Measurements from ENCODE around the gene CNTFR.

DNA sequence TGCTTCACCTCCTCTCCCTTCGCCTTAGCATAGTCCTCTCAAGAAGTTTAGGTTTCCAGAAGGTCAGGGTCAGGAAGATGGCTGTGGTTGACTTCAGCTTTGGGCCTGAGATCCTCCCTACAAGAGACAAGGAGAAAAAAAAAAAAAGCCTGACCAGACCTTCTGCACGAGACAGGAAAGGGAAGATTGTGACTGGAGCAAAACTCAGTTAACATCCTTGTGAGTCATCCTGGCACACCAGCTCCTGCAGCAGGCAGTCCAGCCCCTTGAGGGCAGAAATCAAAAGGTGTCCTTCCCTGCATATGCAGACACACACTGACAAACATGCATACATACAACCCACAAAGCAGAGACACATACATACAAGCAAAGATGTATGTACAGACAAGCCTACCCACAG is 48.7 kb downstream of the CNTFR start:
- TF ChIP-seq CTCF (IDR thresholded peaks at IDR 0.05; ENCODE audit: low read depth, low read length, poor library complexity, severe bottlenecking) (no peak), EZH2phosphoT487 (IDR thresholded peaks at IDR 0.05; ENCODE audit: borderline replicate concordance, low read length) (no peak)
